ENCODE data around the gene ELOVL4. TPM values are rescaled to one million over a fixed set of nuclear protein-coding genes. Genes with fewer than 3 reads are reported as not detected.
A peak's percentile ranks its signal among the peaks of the same experiment; 100 is the strongest.

ELOVL4 gene
- total RNA-seq: under 1 TPM; 0.31 to 0.47 TPM
- long read RNA-seq, partial matches to known transcripts: 0 of 2 reads
- long read RNA-seq, other reads (novel, unspliced or antisense): 0 of 2 reads

- intact Hi-C loops (cut with DNase I, micrococcal nuclease): loop anchor here in 1 of 2 donors (5.0 kb wide), 1 partner anchor 145 kb away; no protein-coding TSS in a partner anchor
- ATAC-seq: peak; percentile 73
- peak; percentile 35 to 42 for DNase-seq
Observed at GRCh38 chr6:79947191-79948186, at the start of gene ELOVL4. ELOVL4 (minus strand) TSS chr6:79947553; CDS start chr6:79947279, 274 bp downstream.

GRCh38 chr6:79993911-79994309 lies 46.6 kb upstream of the ELOVL4 start:
- intact Hi-C loops (cut with DNase I, micrococcal nuclease): no loop called here
- ATAC-seq: no peak
- no peak for DNase-seq

GRCh38 chr6:79993012-79993910 lies 45.9 kb upstream of the ELOVL4 start:
- DNase-seq (no peak), ATAC-seq (no peak)
- intact Hi-C loops (cut with DNase I, micrococcal nuclease): no loop called here

GRCh38 chr6:79989641-79990040 lies 42.3 kb upstream of the ELOVL4 start:
- ATAC-seq (no peak), DNase-seq (no peak)
- intact Hi-C loops (cut with DNase I, micrococcal nuclease): no loop called here

- no peak for DNase-seq
- intact Hi-C loops (cut with DNase I, micrococcal nuclease): no loop called here
- ATAC-seq: no peak
Observed at GRCh38 chr6:79985128-79985527, 37.8 kb upstream of the ELOVL4 start.

- DNase-seq: peak in 1 of 2 donors; percentile 24
Observed at GRCh38 chr6:79984261-79984660, 36.9 kb upstream of the ELOVL4 start.

GRCh38 chr6:79981652-79982051 lies 34.3 kb upstream of the ELOVL4 start:
- no peak for ATAC-seq
- DNase-seq: no peak
- intact Hi-C loops (cut with DNase I, micrococcal nuclease): no loop called here

More at GRCh38 chr6:79984261-79984660, 36.9 kb upstream of the ELOVL4 start:
- peak; percentile 82 for ATAC-seq
- intact Hi-C loops (cut with DNase I, micrococcal nuclease): no loop called here

GRCh38 chr6:79971193-79971592 lies 23.8 kb upstream of the ELOVL4 start:
- no peak for ATAC-seq
- intact Hi-C loops (cut with DNase I, micrococcal nuclease): no loop called here
- DNase-seq: no peak

- no peak for ATAC-seq
- DNase-seq: no peak
- intact Hi-C loops (cut with DNase I, micrococcal nuclease): no loop called here
Observed at GRCh38 chr6:79969784-79970183, 22.4 kb upstream of the ELOVL4 start.

GRCh38 chr6:79967178-79967577 lies 19.8 kb upstream of the ELOVL4 start:
- ATAC-seq (no peak), DNase-seq (no peak)
- intact Hi-C loops (cut with DNase I, micrococcal nuclease): no loop called here

GRCh38 chr6:79964607-79965081 lies 17.3 kb upstream of the ELOVL4 start:
- no peak for DNase-seq
- ATAC-seq: no peak
- intact Hi-C loops (cut with DNase I, micrococcal nuclease): no loop called here

GRCh38 chr6:79954849-79955248 lies 7.5 kb upstream of the ELOVL4 start:
- no peak for DNase-seq
- intact Hi-C loops (cut with DNase I, micrococcal nuclease): no loop called here
- no peak for ATAC-seq

- intact Hi-C loops (cut with DNase I, micrococcal nuclease): loop anchor here in 1 of 2 donors (5.0 kb wide), 1 partner anchor 143 kb away; no protein-coding TSS in a partner anchor
- peak; percentile 43 to 74 for DNase-seq
- peak; percentile 67 for ATAC-seq
Observed at GRCh38 chr6:79949233-79949632, 1.9 kb upstream of the ELOVL4 start.

GRCh38 chr6:79946272-79947190 lies 822 bp downstream of the ELOVL4 start:
- DNase-seq (peak in 1 of 2 donors; percentile 9), ATAC-seq (peak; percentile 33)
- intact Hi-C loops (cut with DNase I, micrococcal nuclease): loop anchor here in 1 of 2 donors (5.0 kb wide), 1 partner anchor 146 kb away; no protein-coding TSS in a partner anchor

- intact Hi-C loops (cut with DNase I, micrococcal nuclease): no loop called here
- DNase-seq (no peak), ATAC-seq (no peak)
Observed at GRCh38 chr6:79943133-79943532, 4.2 kb downstream of the ELOVL4 start.

- intact Hi-C loops (cut with DNase I, micrococcal nuclease): no loop called here
- ATAC-seq (no peak), DNase-seq (no peak)
Observed at GRCh38 chr6:79941489-79942151, 5.7 kb downstream of the ELOVL4 start.

- peak; percentile 45 for ATAC-seq
- DNase-seq: no peak
- intact Hi-C loops (cut with DNase I, micrococcal nuclease): no loop called here
Observed at GRCh38 chr6:79928478-79928998, 18.8 kb downstream of the ELOVL4 start.
